Urinary bladder (tissue), 4 donors: Measurements from ENCODE around the gene TCEA3. TPM values are rescaled to one million over a fixed set of nuclear protein-coding genes. Genes with fewer than 3 reads are reported as not detected.
"Not testable (repeated sequence)": the region's sequence is repeated elsewhere in the genome, so short reads cannot be mapped to it uniquely, and the experiment has no call there.

Source experiments
- DNase-seq: peaks from one replicate; pipeline ENCODE4 v3.0.0-alpha.2; 2015; ENCODE audit errors: extremely low spot score
- H3K27ac ChIP-seq: one replicate; pipeline ENCODE4 v1.5.1; 2013; ENCODE audit warnings: low read depth, mild to moderate bottlenecking, moderate library complexity
- H3K36me3 ChIP-seq: one replicate; pipeline ENCODE4 v1.6.1; 2013; ENCODE audit warnings: mild to moderate bottlenecking, moderate library complexity; ENCODE audit not compliant: insufficient read depth
- H3K4me1 ChIP-seq: one replicate; pipeline ENCODE4 v1.6.1; 2013; ENCODE audit warnings: mild to moderate bottlenecking, moderate library complexity; ENCODE audit not compliant: insufficient read depth
- H3K4me3 ChIP-seq: one replicate; pipeline ENCODE4 v1.5.1; 2013; ENCODE audit warnings: low read depth, low read length
- WGBS: extraction: QIAGEN DNeasy Blood & Tissue Kit; methylation state at CpG from one replicate; pipeline ENCODE4 v1.1.7; 2013; 5-methylcytosine and 5-hydroxymethylcytosine counted together
- polyA plus RNA-seq: library from polyadenylated mRNA; stranded (reverse); fragments of 200-250 nt; gene quantifications from one replicate; pipeline ENCODE4 v1.2.3, GENCODE V29; 2013
- total RNA-seq: library from RNA; depleted of rRNA; stranded (reverse); fragments of >200 nt; gene quantifications from one replicate; pipeline ENCODE4 v1.2.3, GENCODE V29; 2014
- donor health status: healthy with polysubstance abuse.
- donor health status: healthy.

The TCEA3 gene
- total and polyA plus RNA-seq, 2 donors: 28.5 to 44.8 TPM

- DNase-seq: no peak
- no peaks in the 10 kb centered on the region for H3K36me3 ChIP-seq
- 85% methylated on average over 8 of the region's 8 CpGs for WGBS
- H3K4me1 ChIP-seq: no peaks in the 10 kb centered on the region
- H3K27ac ChIP-seq: no peak overlapping the region
- no peak overlapping the region for H3K4me3 ChIP-seq
These were observed 37.1 kb downstream of the TCEA3 start for GRCh38 chr1:23387494-23387893.

GRCh38 chr1:23385119-23385621 lies 39.4 kb downstream of the TCEA3 start:
- no peaks in the 10 kb centered on the region for H3K4me1 ChIP-seq
- WGBS: 81% methylated on average over 14 of the region's 14 CpGs
- H3K4me3 ChIP-seq: no peak overlapping the region
- no peaks in the 10 kb centered on the region for H3K36me3 ChIP-seq
- no peak overlapping the region for H3K27ac ChIP-seq
- DNase-seq: no peak

GRCh38 chr1:23384312-23385058 lies 40.1 kb downstream of the TCEA3 start:
- no peaks in the 10 kb centered on the region for H3K4me1 ChIP-seq
- no peaks in the 10 kb centered on the region for H3K36me3 ChIP-seq
- no peak for DNase-seq
- H3K4me3 ChIP-seq: no peak overlapping the region
- WGBS: 82% methylated on average over 11 of the region's 11 CpGs
- H3K27ac ChIP-seq: no peak overlapping the region

- H3K27ac ChIP-seq: no peak overlapping the region
- no peak overlapping the region for H3K4me3 ChIP-seq
- H3K36me3 ChIP-seq: no peaks in the 10 kb centered on the region
- DNase-seq: no peak
- 65% methylated on average over 8 of the region's 8 CpGs for WGBS
- H3K4me1 ChIP-seq: no peaks in the 10 kb centered on the region
These were observed 40.8 kb downstream of the TCEA3 start for GRCh38 chr1:23383577-23384311.

- H3K4me1 ChIP-seq: no peaks in the 10 kb centered on the region
- H3K36me3 ChIP-seq: no peaks in the 10 kb centered on the region
- H3K4me3 ChIP-seq: no peak overlapping the region
- WGBS: 79% methylated on average over 5 of the region's 5 CpGs
- DNase-seq: no peak
- H3K27ac ChIP-seq: no peak overlapping the region
These were observed 43.2 kb downstream of the TCEA3 start for GRCh38 chr1:23381233-23381885.

- no peak overlapping the region for H3K4me3 ChIP-seq
- no peak for DNase-seq
- no peaks in the 10 kb centered on the region for H3K4me1 ChIP-seq
- H3K36me3 ChIP-seq: no peaks in the 10 kb centered on the region
- 50% methylated on average over 5 of the region's 5 CpGs for WGBS
- no peak overlapping the region for H3K27ac ChIP-seq
These were observed 43.8 kb downstream of the TCEA3 start for GRCh38 chr1:23380719-23381118.

GRCh38 chr1:23380236-23380635 lies 44.3 kb downstream of the TCEA3 start:
- H3K36me3 ChIP-seq, H3K4me1 ChIP-seq, DNase-seq, H3K4me3 ChIP-seq, H3K27ac ChIP-seq: not testable (repeated sequence)
- WGBS: 66% methylated on average over 4 of the region's 4 CpGs

- peak; percentile 55 for DNase-seq
- Histone ChIP-seq H3K4me1 (no peaks in the 10 kb centered on the region), H3K27ac (peak overlapping the region; percentile 48), H3K36me3 (no peaks in the 10 kb centered on the region), H3K4me3 (no peak overlapping the region)
- WGBS: 37% methylated on average over 19 of the region's 19 CpGs
These were observed 47.4 kb downstream of the TCEA3 start for GRCh38 chr1:23376890-23377811.

- DNase-seq, H3K4me1 ChIP-seq, H3K36me3 ChIP-seq, H3K27ac ChIP-seq, H3K4me3 ChIP-seq: not testable (repeated sequence)
- WGBS: 83% methylated on average over 12 of the region's 12 CpGs
These were observed 50.3 kb downstream of the TCEA3 start for GRCh38 chr1:23374079-23374735.

GRCh38 chr1:23371987-23372880 lies 52.3 kb downstream of the TCEA3 start:
- Histone ChIP-seq H3K27ac (no peak overlapping the region), H3K4me3 (no peak overlapping the region), H3K4me1 (no peaks in the 10 kb centered on the region), H3K36me3 (no peaks in the 10 kb centered on the region)
- WGBS: 71% methylated on average over 13 of the region's 13 CpGs
- DNase-seq: no peak

GRCh38 chr1:23370709-23371584 lies 53.6 kb downstream of the TCEA3 start:
- DNase-seq: peak; percentile 64
- Histone ChIP-seq H3K4me3 (no peak overlapping the region), H3K27ac (peak overlapping the region; percentile 73), H3K4me1 (no peaks in the 10 kb centered on the region), H3K36me3 (no peaks in the 10 kb centered on the region)
- WGBS: 22% methylated on average over 13 of the region's 13 CpGs
